HFF-Myc (cell line): ENCODE results near the gene PRKAG1.

Source experiments
- DNase-seq: peaks from one replicate; pipeline ENCODE4 v3.0.0-alpha.2; 2011; ENCODE audit warnings: low read depth; ENCODE audit errors: extremely low read depth
- H3K4me3 ChIP-seq: replicated peaks from 2 replicates; pipeline ENCODE4 v1.5.1; 2011; ENCODE audit warnings: low read depth, mild to moderate bottlenecking, control low read depth, low read length
- TF ChIP-seq, protein P1 (sequence below): IDR thresholded peaks from 2 replicates; pipeline ENCODE4 v1.5.1; 2012; ENCODE audit warnings: mild to moderate bottlenecking, low read depth, low read length, control low read depth; ENCODE audit errors: missing control alignments

PRKAG1 gene

DNA sequence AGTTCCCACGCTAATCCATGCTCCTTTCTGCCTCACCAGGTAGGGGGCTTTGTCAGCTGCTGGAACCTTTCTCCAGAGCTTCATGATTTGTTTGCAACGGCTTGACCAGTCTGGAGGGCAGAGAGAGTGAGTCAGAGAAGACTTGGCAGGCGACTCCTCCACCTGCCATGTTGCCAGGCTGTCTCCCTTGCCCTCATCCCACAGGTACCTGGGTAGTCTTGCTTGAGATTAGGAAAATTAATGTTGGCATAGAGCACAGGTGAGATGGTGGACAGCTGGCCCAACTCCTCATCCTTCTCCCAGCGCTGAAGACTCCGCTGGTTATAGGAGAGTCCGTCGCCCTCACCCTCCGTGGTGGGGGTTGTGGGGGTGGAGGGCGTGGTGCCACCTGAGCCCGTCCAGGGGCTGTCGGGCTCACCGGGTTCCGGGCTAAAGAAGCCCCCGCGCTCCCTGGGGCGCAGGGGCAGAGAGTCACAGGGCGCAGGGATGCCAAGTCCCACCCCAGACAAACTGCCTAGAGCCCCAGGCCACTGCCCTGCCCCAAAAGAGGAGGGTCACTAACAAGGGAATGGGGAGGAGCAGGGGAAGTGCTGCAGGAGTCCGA, 23.4 kb upstream of the PRKAG1 start:
- TF ChIP-seq, protein P1, sequence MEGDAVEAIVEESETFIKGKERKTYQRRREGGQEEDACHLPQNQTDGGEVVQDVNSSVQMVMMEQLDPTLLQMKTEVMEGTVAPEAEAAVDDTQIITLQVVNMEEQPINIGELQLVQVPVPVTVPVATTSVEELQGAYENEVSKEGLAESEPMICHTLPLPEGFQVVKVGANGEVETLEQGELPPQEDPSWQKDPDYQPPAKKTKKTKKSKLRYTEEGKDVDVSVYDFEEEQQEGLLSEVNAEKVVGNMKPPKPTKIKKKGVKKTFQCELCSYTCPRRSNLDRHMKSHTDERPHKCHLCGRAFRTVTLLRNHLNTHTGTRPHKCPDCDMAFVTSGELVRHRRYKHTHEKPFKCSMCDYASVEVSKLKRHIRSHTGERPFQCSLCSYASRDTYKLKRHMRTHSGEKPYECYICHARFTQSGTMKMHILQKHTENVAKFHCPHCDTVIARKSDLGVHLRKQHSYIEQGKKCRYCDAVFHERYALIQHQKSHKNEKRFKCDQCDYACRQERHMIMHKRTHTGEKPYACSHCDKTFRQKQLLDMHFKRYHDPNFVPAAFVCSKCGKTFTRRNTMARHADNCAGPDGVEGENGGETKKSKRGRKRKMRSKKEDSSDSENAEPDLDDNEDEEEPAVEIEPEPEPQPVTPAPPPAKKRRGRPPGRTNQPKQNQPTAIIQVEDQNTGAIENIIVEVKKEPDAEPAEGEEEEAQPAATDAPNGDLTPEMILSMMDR: no peak
- DNase-seq: no peak

DNA sequence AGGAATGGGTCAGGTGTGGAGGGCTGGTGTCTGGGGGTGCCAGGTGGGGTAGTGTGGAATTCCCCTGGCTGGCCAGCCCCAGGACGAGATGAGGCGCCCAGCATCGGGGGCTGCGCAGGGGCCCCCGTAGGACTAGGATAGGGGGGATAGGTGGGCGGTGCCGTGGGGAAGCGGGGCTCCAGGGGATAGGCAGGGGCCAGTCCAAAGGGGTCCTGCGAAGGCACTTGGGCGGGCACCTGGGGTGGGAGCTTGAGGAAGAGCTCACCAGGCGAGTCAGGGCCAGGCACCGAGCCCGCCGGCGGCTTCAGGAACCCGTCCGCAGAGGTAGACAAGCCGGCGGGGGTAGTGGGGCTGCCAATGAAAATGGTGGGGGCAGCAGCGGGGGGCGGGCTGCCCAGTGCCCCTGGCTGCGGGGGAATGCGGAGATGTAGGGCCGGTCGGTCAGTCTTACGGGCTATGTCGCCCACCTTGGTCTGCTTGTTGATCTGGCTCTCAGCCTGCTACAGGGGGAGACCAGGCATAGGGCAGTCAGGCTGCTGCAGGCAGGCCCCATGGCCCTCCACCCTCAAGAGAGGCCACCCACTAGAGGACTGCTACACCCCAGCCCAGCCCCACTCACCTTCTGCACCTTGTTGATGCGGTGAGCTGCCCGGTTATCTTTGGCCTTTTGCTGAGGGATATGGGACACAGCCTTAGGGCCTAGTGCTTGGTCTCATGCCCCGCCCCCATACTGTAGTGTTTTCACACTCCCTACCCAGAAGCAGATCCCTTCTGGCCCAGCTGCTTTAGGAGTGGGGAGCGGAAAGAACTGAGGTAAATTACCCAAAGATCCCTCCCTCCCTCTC, 22.7 kb upstream of the PRKAG1 start:
- TF ChIP-seq, protein P1: no peak
- no peak overlapping the region for H3K4me3 ChIP-seq
- DNase-seq: no peak

More for the DNA sequence above, 23.4 kb upstream of the PRKAG1 start:
- no peak overlapping the region for H3K4me3 ChIP-seq

DNA sequence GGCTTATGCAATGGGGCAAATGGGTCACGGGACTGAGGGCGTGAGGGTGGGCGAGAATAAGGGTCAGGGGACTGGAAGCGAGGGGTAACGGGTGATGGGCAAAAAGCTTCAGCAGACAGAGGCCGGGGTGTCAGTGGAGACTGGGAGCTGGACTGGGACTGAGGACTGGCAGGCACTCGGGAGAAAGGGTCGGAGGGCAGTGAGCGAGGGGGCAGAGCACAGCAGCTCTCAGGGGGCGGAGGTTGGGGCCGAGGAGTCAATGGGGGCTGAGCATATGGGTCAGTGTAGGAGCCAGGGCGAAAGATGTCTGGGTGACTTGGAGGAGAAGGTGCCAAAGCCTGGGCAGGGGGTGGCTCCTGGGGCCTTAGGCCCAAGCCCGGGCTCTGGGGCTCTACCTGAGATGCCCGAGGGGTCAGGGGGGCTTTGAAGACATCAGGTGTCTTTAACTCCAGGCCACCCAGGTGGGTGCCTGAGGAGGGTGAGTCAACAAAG, 21.8 kb upstream of the PRKAG1 start:
- no peak overlapping the region for H3K4me3 ChIP-seq
- TF ChIP-seq, protein P1: no peak
- no peak for DNase-seq

DNA sequence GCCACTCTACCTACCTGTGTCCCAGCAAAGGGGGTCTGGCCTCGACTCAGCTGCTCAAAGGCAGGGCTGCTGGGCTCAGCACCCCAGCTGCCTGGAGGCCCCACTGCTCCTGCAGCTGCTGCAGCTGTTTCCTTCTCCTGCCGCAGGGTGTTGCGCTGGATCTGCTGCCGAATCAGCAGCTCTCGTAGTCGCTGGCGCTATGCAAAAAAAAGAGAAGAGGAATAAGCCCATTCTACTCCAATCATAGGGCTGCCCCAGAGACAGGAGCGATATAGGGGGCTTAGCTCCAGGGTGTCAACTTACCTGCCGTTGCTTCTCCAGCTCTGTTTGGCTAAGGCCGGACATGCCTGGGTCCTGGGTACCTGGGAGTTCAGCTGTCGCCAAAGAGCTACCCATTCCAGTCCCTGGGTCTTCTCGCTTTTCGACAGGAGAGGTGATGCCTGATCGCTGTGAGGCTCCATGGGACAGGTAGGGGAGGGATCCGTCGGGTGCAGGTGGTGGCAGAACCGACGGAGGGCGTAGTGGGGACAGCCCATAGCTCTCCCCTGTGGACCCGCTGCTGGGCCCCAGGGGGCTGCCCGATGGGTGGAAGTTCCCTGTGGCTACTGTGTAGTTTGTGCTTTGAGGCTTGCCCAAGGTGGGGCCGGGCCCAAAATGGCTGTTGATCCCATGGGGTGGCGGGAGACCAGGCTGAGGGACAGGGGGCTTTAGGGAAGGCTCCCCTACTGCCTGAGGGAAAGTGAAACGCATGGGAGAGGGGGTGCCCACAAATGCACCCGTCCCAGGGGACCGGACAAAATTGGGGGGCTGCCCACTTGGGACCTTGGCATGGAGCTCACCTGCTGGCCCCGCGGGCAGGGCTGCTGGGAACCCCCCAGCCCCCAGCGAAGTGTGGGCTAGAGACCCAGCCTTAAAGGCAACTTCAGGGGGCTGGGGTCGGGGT, 21.1 kb upstream of the PRKAG1 start:
- DNase-seq: no peak
- TF ChIP-seq, protein P1: no peak
- H3K4me3 ChIP-seq: no peak overlapping the region

DNA sequence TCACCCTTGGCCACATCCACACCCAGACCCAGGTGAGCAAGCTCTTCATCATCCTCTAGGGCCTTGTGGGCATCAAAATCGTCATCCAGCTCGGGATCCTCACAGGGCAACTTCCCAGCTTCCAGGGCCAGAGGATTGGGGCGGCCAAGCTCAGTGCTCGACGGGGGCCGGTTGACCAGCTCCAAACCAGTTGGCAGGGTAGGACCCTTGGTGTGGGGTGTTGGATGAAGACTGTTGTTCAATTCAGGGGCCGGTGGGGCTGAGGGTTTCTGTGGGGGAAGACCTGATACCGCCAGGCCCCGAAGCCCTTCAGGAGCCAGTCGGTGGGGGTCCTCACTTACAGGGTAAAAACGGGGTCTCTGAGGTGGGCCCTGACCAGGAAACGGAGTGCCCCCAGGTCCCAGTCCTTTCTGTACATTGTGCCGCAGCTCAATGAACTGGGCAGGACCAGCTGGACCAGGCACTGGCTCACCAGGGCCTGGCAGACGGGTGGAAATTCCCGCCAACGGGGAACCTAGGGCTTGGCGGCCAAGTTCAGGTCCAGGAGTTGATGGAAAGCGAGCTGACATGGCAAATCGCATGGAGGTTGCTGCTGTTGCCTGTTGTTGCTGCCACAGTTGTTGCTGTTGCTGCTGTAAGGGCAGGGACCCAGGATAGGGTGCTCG, 19.8 kb upstream of the PRKAG1 start:
- TF ChIP-seq, protein P1: no peak
- DNase-seq: no peak
- H3K4me3 ChIP-seq: no peak overlapping the region

DNA sequence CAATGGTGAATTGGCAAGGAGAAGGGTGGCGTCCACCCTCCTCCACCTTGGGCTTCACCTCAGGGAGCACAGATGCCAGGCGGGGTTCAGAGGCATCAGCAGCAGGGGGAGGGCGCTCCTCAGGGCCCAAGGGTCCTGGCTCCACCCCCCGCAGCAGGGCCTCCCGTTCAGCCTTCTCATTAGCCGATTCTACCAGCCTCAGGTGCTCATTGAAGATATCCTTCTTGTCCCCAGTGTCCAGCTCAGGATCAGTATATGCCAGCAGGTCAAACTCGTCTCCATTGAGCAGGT, 19.3 kb upstream of the PRKAG1 start:
- no peak for DNase-seq
- TF ChIP-seq, protein P1: no peak

More for the DNA sequence above, 19.3 kb upstream of the PRKAG1 start:
- no peak overlapping the region for H3K4me3 ChIP-seq
